ENCODE data around the gene TSSK6.

Gene TSSK6

GRCh38 chr19:19527674-19528625 is 12.6 kb upstream of the TSSK6 start:
- Histone ChIP-seq H3K36me3 (replicated peaks; ENCODE audit: low read depth, low read length) (peaks cover 15% of the 10 kb centered on the region), H2AFZ (ENCODE audit: low read depth, low read length) (no peak overlapping the region), H3K27ac (ENCODE audit: low read length) (no peak overlapping the region), H3K9me3 (ENCODE audit: insufficient read depth, low read length) (no peaks in the 10 kb centered on the region), H3K4me1 (ENCODE audit: low read length) (peaks cover 3% of the 10 kb centered on the region; the same call in 1 of the 2 replicates), H3K79me2 (ENCODE audit: low read length) (peaks cover 28% of the 10 kb centered on the region), H3K9ac (ENCODE audit: low read length) (no peak overlapping the region), H3K4me2 (ENCODE audit: low read length) (no peak overlapping the region), H3K27me3 (ENCODE audit: low read depth, low read length) (no peaks in the 10 kb centered on the region), H4K20me1 (ENCODE audit: insufficient read depth, low read length) (peaks cover 3% of the 10 kb centered on the region; the same call in 1 of the 2 replicates), H3K4me3 (ENCODE audit: low read length) (no peak overlapping the region)
- TF ChIP-seq EZH2phosphoT487 (IDR thresholded peaks at IDR 0.05; ENCODE audit: low read depth) (no peak), CTCF (IDR thresholded peaks at IDR 0.05; ENCODE audit: low read depth, low read length) (no peak)

- H3K4me1 ChIP-seq (ENCODE audit: low read length), result peaks cover under 1% of the 10 kb centered on the region; the same call in 1 of the 2 replicates
- no peaks in the 10 kb centered on the region for H3K9me3 ChIP-seq (ENCODE audit: insufficient read depth, low read length)
- no peak overlapping the region for H2AFZ ChIP-seq (ENCODE audit: low read depth, low read length)
- H3K9ac ChIP-seq (ENCODE audit: low read length), result no peak overlapping the region
- peaks cover 35% of the 10 kb centered on the region for H3K79me2 ChIP-seq (ENCODE audit: low read length)
- TF ChIP-seq CTCF (IDR thresholded peaks at IDR 0.05; ENCODE audit: low read depth, low read length) (no peak), EZH2phosphoT487 (IDR thresholded peaks at IDR 0.05; ENCODE audit: low read depth) (no peak)
- no peak overlapping the region for H3K27ac ChIP-seq (ENCODE audit: low read length)
- H3K27me3 ChIP-seq (ENCODE audit: low read depth, low read length), result no peaks in the 10 kb centered on the region
- H3K36me3 ChIP-seq (replicated peaks; ENCODE audit: low read depth, low read length), result peaks cover 19% of the 10 kb centered on the region
- peaks cover 3% of the 10 kb centered on the region; the same call in 1 of the 2 replicates for H4K20me1 ChIP-seq (ENCODE audit: insufficient read depth, low read length)
- no peak overlapping the region for H3K4me3 ChIP-seq (ENCODE audit: low read length)
- H3K4me2 ChIP-seq (ENCODE audit: low read length), result no peak overlapping the region
Observed at GRCh38 chr19:19527371-19527656, 12.0 kb upstream of the TSSK6 start.

GRCh38 chr19:19526581-19527370 is 11.4 kb upstream of the TSSK6 start:
- no peak overlapping the region for H2AFZ ChIP-seq (ENCODE audit: low read depth, low read length)
- H3K4me1 ChIP-seq (ENCODE audit: low read length), result no peaks in the 10 kb centered on the region
- no peak overlapping the region for H3K4me2 ChIP-seq (ENCODE audit: low read length)
- H3K27ac ChIP-seq (ENCODE audit: low read length), result no peak overlapping the region
- peaks cover 19% of the 10 kb centered on the region for H3K36me3 ChIP-seq (replicated peaks; ENCODE audit: low read depth, low read length)
- H4K20me1 ChIP-seq (ENCODE audit: insufficient read depth, low read length), result peaks cover 3% of the 10 kb centered on the region; the same call in 1 of the 2 replicates
- H3K9me3 ChIP-seq (ENCODE audit: insufficient read depth, low read length), result no peaks in the 10 kb centered on the region
- H3K9ac ChIP-seq (ENCODE audit: low read length), result no peak overlapping the region
- H3K79me2 ChIP-seq (ENCODE audit: low read length), result peaks cover 39% of the 10 kb centered on the region
- TF ChIP-seq EZH2phosphoT487 (IDR thresholded peaks at IDR 0.05; ENCODE audit: low read depth) (no peak), CTCF (IDR thresholded peaks at IDR 0.05; ENCODE audit: low read depth, low read length) (no peak)
- no peak overlapping the region for H3K4me3 ChIP-seq (ENCODE audit: low read length)
- H3K27me3 ChIP-seq (ENCODE audit: low read depth, low read length), result no peaks in the 10 kb centered on the region
